ENCODE data around the gene OR5D18.

DNA sequence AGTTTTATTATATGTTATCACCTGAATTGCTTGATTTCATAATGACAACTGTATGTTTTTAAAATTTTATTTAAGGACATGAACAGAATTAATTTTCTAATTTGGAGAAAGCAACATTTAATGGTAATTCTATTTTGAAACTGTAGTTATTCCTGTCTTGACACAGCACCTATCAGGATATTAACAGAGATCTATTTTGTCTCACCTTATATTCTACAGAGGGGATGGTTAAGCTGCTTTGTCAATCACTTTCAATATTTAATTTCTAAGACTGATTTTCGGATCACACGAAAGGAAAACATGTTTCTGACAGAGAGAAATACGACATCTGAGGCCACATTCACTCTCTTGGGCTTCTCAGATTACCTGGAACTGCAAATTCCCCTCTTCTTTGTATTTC, 19.0 kb downstream of the OR5D18 start, which contains the start of gene OR5D16:
- TF ChIP-seq POLR2A (IDR thresholded peaks at IDR 0.05) (no peak), CTCF (IDR thresholded peaks at IDR 0.05) (no peak)

Measured in esophagus squamous epithelium (tissue), 4 donors.